Esophagus muscularis mucosa (tissue), 4 donors: ENCODE results near the gene ZNF467. TPM values are rescaled to one million over a fixed set of nuclear protein-coding genes. Genes with fewer than 3 reads are reported as not detected.

ENCODE experiments used
- DNase-seq: peaks from one replicate; pipeline ENCODE4 v3.0.0-alpha.2; 2017; ENCODE audit errors: extremely low spot score
- H3K27ac ChIP-seq, 4 donors: fragments of 200-600 bp; sonication (generic); replicated peaks in 1 of 4; 1 replicate in 3 of 4; 2 replicates in 1 of 4; pipeline ENCODE4 v1.5.1; 2016 to 2019; ENCODE audit warnings: mild to moderate bottlenecking in 1 of 4
- H3K27me3 ChIP-seq, 4 donors: fragments of 200-600 bp; sonication (generic); one replicate each; pipeline versions ENCODE4 v1.5.1 to v1.6.0; 2016 to 2019
- H3K36me3 ChIP-seq, 4 donors: fragments of 200-600 bp; sonication (generic); one replicate each; pipeline ENCODE4 v1.5.1; 2016 to 2019
- H3K4me1 ChIP-seq, 4 donors: fragments of 200-600 bp; sonication (generic); one replicate each; pipeline ENCODE4 v1.5.1; 2016 to 2019
- H3K4me3 ChIP-seq, 4 donors: fragments of 200-600 bp; sonication (generic); 1 replicate in 2 of 4; 2 replicates in 2 of 4; pipeline ENCODE4 v1.5.1; 2016 to 2019; ENCODE audit warnings: mild to moderate bottlenecking in 4 of 4, moderate library complexity in 1 of 4
- H3K9me3 ChIP-seq, 4 donors: fragments of 200-600 bp; sonication (generic); 1 replicate in 3 of 4; 2 replicates in 1 of 4; pipeline ENCODE4 v1.5.1; 2016 to 2019
- CTCF ChIP-seq, 3 experiments: fragments of 200-600 bp in 2 of 3; fragments of 450-650 bp in 1 of 3; sonication (generic) in 2 of 3; IDR thresholded peaks; one replicate each; pipeline ENCODE4 v1.5.1; 2017 to 2019; ENCODE audit warnings: antibody characterized with exemption in 3 of 3, mild to moderate bottlenecking in 2 of 3, moderate library complexity in 1 of 3
- EP300 ChIP-seq: sonication (generic); formaldehyde crosslinking; IDR thresholded peaks from one replicate; pipeline ENCODE4 v1.6.1; 2017; ENCODE audit warnings: antibody characterized with exemption
- POLR2A ChIP-seq: fragments of 450-650 bp; IDR thresholded peaks from one replicate; pipeline ENCODE4 v1.6.1; 2017; ENCODE audit warnings: antibody characterized with exemption, moderate library complexity, mild to moderate bottlenecking, low read depth
- POLR2AphosphoS5 ChIP-seq, 2 donors: sonication (generic); formaldehyde crosslinking; IDR thresholded peaks; one replicate each; pipeline ENCODE4 v1.6.1; 2017; ENCODE audit warnings: antibody characterized with exemption in 2 of 2
- WGBS: methylation state at CpG from one replicate; pipeline ENCODE4 v1.1.5; 2018; 5-methylcytosine and 5-hydroxymethylcytosine counted together
- intact Hi-C: fragments of 100-400 bp; cut with DNase I; formaldehyde crosslinking; loops from one replicate; pipeline ENCODE4 v1.15.1; 2023
- total RNA-seq, 4 donors: library from RNA; depleted of rRNA; stranded (reverse); fragments of >200 nt; gene quantifications; one replicate each; pipeline versions ENCODE4 v1.1.0 to v1.2.1, GENCODE V29; 2016

The ZNF467 gene
- total RNA-seq, 4 donors from 2014 or later: 10.3 to 12.4 (median 11.0) TPM

GRCh38 chr7:149790146-149790548 is 16.8 kb upstream of the ZNF467 start:
- H3K27ac ChIP-seq: no peak overlapping the region
- intact Hi-C loops: no loop called here
- H3K9me3 ChIP-seq: no peaks in the 10 kb centered on the region
- H3K36me3 ChIP-seq: no peaks in the 10 kb centered on the region
- peaks cover 0 to 58% (median 14%) of the 10 kb centered on the region in 4 donors for H3K27me3 ChIP-seq
- WGBS: 9% methylated on average over 17 of the region's 56 CpGs
- peak overlapping the region in 3 of 4 donors; percentile 6 to 16 (median 14) for H3K4me3 ChIP-seq
- TF ChIP-seq EP300: no peak
- no peak for TF ChIP-seq POLR2A
- no peak for TF ChIP-seq POLR2AphosphoS5 (IDR thresholded peaks at IDR 0.05)
- peak; percentile 20 to 54 (median 40) for TF ChIP-seq CTCF (IDR thresholded peaks at IDR 0.05)
- DNase-seq: no peak
- peaks cover 6 to 21% (median 14%) of the 10 kb centered on the region in 4 donors for H3K4me1 ChIP-seq

GRCh38 chr7:149789101-149789500 is 15.7 kb upstream of the ZNF467 start:
- intact Hi-C loops: no loop called here
- Histone ChIP-seq H3K9me3 (no peaks in the 10 kb centered on the region), H3K27ac (no peak overlapping the region), H3K4me3 (no peak overlapping the region), H3K36me3 (no peaks in the 10 kb centered on the region), H3K27me3 (peaks cover 0 to 63% (median 14%) of the 10 kb centered on the region in 4 donors), H3K4me1 (peaks cover 6 to 21% (median 14%) of the 10 kb centered on the region in 4 donors)
- TF ChIP-seq POLR2AphosphoS5 (IDR thresholded peaks at IDR 0.05) (no peak), CTCF (IDR thresholded peaks at IDR 0.05) (no peak), EP300 (no peak), POLR2A (no peak)
- 67% methylated on average over 3 of the region's 19 CpGs for WGBS
- DNase-seq: no peak

GRCh38 chr7:149788300-149788851 is 15.0 kb upstream of the ZNF467 start:
- 51% methylated on average over 7 of the region's 11 CpGs for WGBS

GRCh38 chr7:149787428-149788299 is 14.3 kb upstream of the ZNF467 start:
- 55% methylated on average over 15 of the region's 35 CpGs for WGBS
- Histone ChIP-seq H3K36me3 (no peaks in the 10 kb centered on the region), H3K9me3 (no peaks in the 10 kb centered on the region), H3K27me3 (peaks cover 0 to 63% (median 14%) of the 10 kb centered on the region in 4 donors), H3K4me3 (no peak overlapping the region), H3K4me1 (peaks cover 6 to 25% (median 16%) of the 10 kb centered on the region in 4 donors), H3K27ac (no peak overlapping the region)
- TF ChIP-seq EP300 (no peak), CTCF (IDR thresholded peaks at IDR 0.05) (peak in 1 of 3 experiments; percentile 7), POLR2A (no peak), POLR2AphosphoS5 (IDR thresholded peaks at IDR 0.05) (no peak)
- no peak for DNase-seq
- intact Hi-C loops: no loop called here

More at GRCh38 chr7:149788300-149788851, 15.0 kb upstream of the ZNF467 start:
- intact Hi-C loops: no loop called here
- DNase-seq: no peak
- Histone ChIP-seq H3K27ac (no peak overlapping the region), H3K9me3 (no peaks in the 10 kb centered on the region), H3K4me1 (peaks cover 6 to 21% (median 15%) of the 10 kb centered on the region in 4 donors), H3K36me3 (no peaks in the 10 kb centered on the region), H3K27me3 (peaks cover 0 to 63% (median 14%) of the 10 kb centered on the region in 4 donors), H3K4me3 (no peak overlapping the region)
- no peak for TF ChIP-seq CTCF (IDR thresholded peaks at IDR 0.05)
- no peak for TF ChIP-seq EP300
- TF ChIP-seq POLR2A: no peak
- no peak for TF ChIP-seq POLR2AphosphoS5 (IDR thresholded peaks at IDR 0.05)
